Activated CD4-positive, alpha-beta T cell treated with anti-CD3 and anti-CD28 coated beads, Interleukin-2, amount 50 U/mL, for 24 hours (primary cell): ENCODE measurements around the gene PPP1R26.
A peak's percentile ranks its signal among the peaks of the same experiment; 100 is the strongest.

Experiments
- DNase-seq, 2 donors: peaks; one replicate each; pipeline ENCODE4 v3.0.0-alpha.2; 2020; ENCODE audit warnings: low read depth in 1 of 2, low spot score in 1 of 2

Gene PPP1R26

GRCh38 chr9:135463140-135463539 lies 16.4 kb upstream of the PPP1R26 start:
- no peak for DNase-seq

- DNase-seq, result no peak
These were observed 15.4 kb upstream of the PPP1R26 start for GRCh38 chr9:135464181-135464580.

GRCh38 chr9:135468854-135469521 lies 10.6 kb upstream of the PPP1R26 start:
- DNase-seq, result peak; percentile 33 to 44

- DNase-seq, result no peak
These were observed 7.6 kb upstream of the PPP1R26 start for GRCh38 chr9:135471791-135472640.

GRCh38 chr9:135473972-135474543 lies 5.5 kb upstream of the PPP1R26 start:
- no peak for DNase-seq

GRCh38 chr9:135474915-135475314 lies 4.7 kb upstream of the PPP1R26 start:
- DNase-seq, result peak in 1 of 2 donors; percentile 7

DNA sequence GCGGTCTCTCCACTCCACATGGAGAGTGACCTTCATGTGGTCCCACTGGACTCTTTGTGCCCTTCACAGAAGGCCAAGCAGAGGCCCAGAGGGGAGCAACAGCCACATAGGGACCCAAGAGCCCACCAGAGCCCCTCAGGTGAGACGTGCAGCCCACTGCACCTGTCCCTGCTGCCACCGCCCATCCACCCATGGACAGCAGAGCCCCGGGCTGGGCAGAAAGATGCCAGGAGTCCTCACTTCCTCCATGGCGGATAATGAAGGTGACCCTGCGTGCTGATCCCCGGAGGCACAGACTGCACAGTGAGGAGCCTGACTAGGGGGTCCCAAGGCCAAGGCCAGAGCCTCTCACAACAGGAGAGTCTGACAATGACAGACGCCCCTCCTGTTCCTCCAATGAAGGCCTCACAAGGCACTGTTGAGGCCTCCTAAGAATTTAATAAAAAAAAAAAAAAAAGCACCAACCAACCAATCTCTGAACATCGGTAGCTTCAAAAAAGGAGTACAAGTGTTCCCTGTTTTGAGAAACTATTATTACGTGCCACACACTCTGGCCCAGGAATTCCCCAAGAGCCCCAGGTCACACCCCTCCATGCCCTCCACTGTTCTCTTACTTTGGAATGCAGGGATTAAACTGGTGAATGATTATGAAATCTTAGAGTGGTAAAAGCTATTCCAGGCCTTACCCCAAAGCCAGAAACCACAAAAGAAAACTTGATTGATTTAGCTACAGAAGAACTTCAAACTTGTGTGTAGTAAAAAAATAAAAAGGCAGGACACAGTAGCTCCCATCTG lies 2.8 kb upstream of the PPP1R26 start:
- no peak for DNase-seq

- no peak for DNase-seq
These were observed 1.4 kb upstream of the PPP1R26 start for GRCh38 chr9:135478191-135478590.

DNA sequence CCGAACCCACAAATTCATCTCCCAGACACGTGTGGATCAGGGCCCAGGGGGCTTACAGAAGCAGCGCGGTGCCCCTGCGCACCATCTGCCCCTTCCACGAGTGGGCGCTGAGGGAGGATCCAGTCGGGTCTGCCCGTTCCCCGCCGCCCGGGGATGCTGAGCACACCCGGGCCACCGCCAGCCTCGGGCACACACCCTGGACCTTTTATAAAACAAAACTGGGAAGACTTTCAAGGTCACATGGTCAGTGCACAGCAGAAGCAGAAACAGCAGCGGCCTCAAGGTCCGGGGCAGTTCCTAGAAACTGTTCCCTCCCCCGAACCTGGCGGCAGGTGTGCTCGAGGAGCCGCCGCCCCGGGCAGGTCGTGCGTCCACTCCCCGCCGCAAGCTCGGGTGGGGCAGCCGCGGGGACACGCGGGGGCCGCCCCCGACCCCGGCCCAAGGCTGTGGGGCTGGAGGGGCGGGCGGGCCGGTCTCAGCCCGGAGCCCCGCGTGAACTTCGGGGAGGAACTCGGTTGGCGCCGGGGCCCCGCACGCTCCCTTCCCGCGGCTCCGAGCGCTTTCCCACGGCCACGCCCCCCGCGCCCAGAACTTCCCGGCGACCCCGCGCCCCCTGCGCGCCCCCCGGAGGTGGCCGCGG lies 633 bp upstream of the PPP1R26 start:
- DNase-seq, result no peak

GRCh38 chr9:135480071-135480939 lies 723 bp downstream of the PPP1R26 start:
- DNase-seq, result no peak

DNA sequence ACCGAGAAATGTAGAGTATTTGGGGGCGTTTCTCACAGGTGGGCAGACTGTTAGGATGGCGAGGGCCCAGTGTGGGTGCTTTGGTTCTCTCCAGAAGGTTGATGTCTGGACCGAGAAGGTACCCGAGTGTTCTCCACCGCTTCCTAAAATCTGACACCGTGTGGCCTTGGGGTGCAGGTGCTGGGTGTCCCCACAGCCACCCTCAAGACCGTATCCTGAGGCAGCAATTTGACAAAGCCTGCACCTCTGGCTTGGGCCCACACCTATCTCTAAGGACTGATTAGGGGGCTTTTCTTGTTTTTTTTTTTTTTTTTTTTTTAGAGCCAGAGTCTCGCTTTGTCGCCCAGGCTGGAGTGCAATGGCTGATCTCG lies 1.3 kb downstream of the PPP1R26 start:
- no peak for DNase-seq

DNA sequence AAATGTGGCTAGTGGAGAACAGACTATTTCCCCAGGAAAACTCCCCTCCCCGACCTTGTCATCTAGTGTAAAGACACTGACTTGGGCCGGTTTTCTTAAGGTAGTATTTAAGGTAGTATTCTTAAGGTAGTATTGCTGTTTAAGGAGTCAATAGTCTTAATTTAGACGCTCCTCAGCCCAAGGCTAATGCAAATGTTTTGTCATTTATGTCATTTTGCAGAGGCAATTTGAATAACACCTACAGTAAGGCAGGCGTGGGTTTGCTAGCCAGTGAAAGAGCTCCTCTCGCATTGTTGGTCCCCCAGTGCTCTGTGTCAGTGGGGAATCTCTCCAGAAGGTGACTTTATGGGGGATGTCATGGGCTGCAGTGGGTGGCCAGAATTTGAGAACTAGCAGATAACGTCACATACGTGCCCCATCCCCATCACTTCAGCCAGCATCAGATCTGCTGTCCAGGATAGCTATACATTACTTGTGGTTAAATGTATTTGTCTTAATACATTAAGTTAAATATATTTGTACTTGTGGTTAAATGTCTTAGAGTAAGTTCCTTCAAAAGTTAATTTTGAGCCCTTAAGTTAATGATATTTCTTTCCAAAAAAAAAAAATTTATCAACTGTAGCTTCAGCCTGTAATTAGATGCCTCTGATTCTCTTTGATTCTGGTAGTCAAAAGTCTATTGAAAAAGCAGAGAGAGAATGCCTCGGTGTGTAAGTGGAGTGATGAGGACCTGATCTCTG lies 2.6 kb downstream of the PPP1R26 start:
- no peak for DNase-seq

- DNase-seq, result no peak
These were observed 5.1 kb downstream of the PPP1R26 start for GRCh38 chr9:135484460-135485277.

DNA sequence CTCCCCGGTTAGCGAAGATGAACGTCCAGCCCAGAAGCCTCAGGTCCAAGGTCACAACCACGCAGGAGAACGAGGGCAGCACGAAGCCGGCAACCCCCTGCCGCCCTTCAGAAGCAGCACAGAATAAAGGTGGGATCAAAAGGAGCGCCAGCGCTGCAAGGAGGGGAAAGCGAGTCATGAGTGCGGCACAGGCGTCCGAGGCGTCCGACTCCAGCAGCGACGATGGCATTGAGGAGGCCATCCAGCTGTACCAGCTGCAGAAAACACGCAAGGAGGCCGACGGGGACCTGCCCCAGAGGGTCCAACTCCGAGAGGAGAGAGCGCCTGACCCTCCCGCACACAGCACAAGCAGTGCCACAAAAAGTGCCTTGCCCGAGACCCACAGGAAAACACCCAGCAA lies 5.8 kb downstream of the PPP1R26 start:
- no peak for DNase-seq

GRCh38 chr9:135485832-135486231 lies 6.2 kb downstream of the PPP1R26 start:
- DNase-seq, result no peak

DNA sequence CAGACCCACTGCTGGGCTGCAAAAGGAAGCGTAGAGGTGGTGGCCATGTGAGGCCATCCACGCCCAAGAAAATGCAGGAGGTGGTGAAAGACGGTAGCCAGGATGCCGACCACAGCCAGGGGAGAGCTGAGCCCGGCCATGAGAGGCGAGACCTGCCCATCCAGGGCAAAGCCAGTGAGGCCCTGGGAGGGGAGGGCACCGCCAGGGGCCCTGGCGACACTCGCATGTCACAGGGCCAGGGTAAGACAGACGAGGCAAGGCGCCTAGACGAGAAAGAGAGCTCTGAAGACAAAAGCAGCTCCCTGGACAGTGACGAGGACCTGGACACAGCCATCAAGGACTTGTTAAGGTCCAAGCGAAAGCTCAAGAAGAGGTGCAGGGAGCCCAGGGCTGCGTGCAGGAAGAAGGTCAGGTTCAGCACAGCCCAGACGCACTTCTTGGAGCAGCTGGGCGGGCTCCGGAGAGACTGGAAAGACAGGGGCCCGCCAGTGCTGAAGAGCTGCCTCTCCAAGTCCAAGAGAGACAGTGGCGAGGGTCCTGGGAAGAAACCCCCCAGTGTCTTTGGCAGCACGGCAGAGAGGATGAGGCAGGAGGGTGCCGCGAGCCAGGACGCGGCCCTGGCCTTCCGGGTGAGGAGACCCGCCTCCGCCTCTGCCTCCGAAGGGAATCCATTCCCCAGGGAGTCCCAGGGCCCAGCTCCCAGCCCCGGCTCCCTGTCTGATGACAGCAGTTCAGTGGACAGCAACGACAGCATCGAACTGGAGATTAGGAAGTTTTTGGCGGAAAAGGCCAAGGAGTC lies 6.9 kb downstream of the PPP1R26 start:
- DNase-seq, result no peak

GRCh38 chr9:135487281-135488012 lies 7.9 kb downstream of the PPP1R26 start:
- no peak for DNase-seq
